Neutrophil (primary cell): ENCODE results near the gene C2CD4C.
"Not testable (repeated sequence)": the region's sequence is repeated elsewhere in the genome, so short reads cannot be mapped to it uniquely, and the experiment has no call there.

Source experiments
- H3K27ac ChIP-seq: fragments of 200-600 bp; sonication (generic); 2 replicates; pipeline ENCODE4 v1.5.1; 2016; ENCODE audit warnings: mild to moderate bottlenecking, moderate library complexity
- H3K27me3 ChIP-seq: fragments of 200-600 bp; sonication (generic); 2 replicates; pipeline ENCODE4 v1.6.0; 2016; ENCODE audit warnings: mild to moderate bottlenecking
- H3K36me3 ChIP-seq: fragments of 200-600 bp; sonication (generic); 2 replicates; pipeline ENCODE4 v1.5.1; 2017
- H3K4me1 ChIP-seq, 2 experiments: fragments of 200-600 bp in 1 of 2; sonication (generic) in 1 of 2; 1 replicate in 1 of 2; 2 replicates in 1 of 2; pipeline versions ENCODE4 v1.5.1 to v1.6.1; 2013 to 2016; ENCODE audit warnings: low read depth in 1 of 2, low read length in 1 of 2, mild to moderate bottlenecking in 1 of 2, moderate library complexity in 1 of 2; ENCODE audit not compliant: control insufficient read depth in 1 of 2, insufficient read depth in 1 of 2
- H3K4me3 ChIP-seq, 2 experiments: fragments of 200-600 bp in 1 of 2; sonication (generic) in 1 of 2; 1 replicate in 1 of 2; 2 replicates in 1 of 2; pipeline ENCODE4 v1.5.1; 2013 to 2016; ENCODE audit warnings: low read depth in 1 of 2, low read length in 1 of 2, mild to moderate bottlenecking in 1 of 2, moderate library complexity in 1 of 2
- H3K9me3 ChIP-seq: fragments of 200-600 bp; sonication (generic); 2 replicates; pipeline ENCODE4 v1.5.1; 2016
- TF ChIP-seq, protein P1 (sequence below): fragments of 200-600 bp; sonication (generic); IDR thresholded peaks from 2 replicates; pipeline ENCODE4 v1.5.1; 2016; ENCODE audit warnings: antibody characterized with exemption

C2CD4C gene

GRCh38 chr19:412356-413355, 3.7 kb upstream of the C2CD4C start:
- no peak overlapping the region for H3K27ac ChIP-seq
- peaks cover 54% of the 10 kb centered on the region for H3K27me3 ChIP-seq
- no peaks in the 10 kb centered on the region for H3K4me1 ChIP-seq
- TF ChIP-seq, protein P1, sequence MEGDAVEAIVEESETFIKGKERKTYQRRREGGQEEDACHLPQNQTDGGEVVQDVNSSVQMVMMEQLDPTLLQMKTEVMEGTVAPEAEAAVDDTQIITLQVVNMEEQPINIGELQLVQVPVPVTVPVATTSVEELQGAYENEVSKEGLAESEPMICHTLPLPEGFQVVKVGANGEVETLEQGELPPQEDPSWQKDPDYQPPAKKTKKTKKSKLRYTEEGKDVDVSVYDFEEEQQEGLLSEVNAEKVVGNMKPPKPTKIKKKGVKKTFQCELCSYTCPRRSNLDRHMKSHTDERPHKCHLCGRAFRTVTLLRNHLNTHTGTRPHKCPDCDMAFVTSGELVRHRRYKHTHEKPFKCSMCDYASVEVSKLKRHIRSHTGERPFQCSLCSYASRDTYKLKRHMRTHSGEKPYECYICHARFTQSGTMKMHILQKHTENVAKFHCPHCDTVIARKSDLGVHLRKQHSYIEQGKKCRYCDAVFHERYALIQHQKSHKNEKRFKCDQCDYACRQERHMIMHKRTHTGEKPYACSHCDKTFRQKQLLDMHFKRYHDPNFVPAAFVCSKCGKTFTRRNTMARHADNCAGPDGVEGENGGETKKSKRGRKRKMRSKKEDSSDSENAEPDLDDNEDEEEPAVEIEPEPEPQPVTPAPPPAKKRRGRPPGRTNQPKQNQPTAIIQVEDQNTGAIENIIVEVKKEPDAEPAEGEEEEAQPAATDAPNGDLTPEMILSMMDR = no peak
- H3K4me3 ChIP-seq = no peak overlapping the region
- H3K36me3 ChIP-seq = no peaks in the 10 kb centered on the region
- H3K9me3 ChIP-seq = no peaks in the 10 kb centered on the region

GRCh38 chr19:411723-412355, 2.9 kb upstream of the C2CD4C start:
- Histone ChIP-seq H3K4me1 (no peaks in the 10 kb centered on the region), H3K4me3 (no peak overlapping the region), H3K36me3 (no peaks in the 10 kb centered on the region), H3K27ac (no peak overlapping the region), H3K9me3 (no peaks in the 10 kb centered on the region), H3K27me3 (peaks cover 58% of the 10 kb centered on the region)
- TF ChIP-seq, protein P1 = no peak

- not testable (repeated sequence) for H3K9me3 ChIP-seq, H3K4me1 ChIP-seq, H3K36me3 ChIP-seq, H3K27ac ChIP-seq, H3K4me3 ChIP-seq
- peaks cover 64% of the 10 kb centered on the region for H3K27me3 ChIP-seq
Observed at GRCh38 chr19:411121-411722, 2.3 kb upstream of the C2CD4C start.

DNA sequence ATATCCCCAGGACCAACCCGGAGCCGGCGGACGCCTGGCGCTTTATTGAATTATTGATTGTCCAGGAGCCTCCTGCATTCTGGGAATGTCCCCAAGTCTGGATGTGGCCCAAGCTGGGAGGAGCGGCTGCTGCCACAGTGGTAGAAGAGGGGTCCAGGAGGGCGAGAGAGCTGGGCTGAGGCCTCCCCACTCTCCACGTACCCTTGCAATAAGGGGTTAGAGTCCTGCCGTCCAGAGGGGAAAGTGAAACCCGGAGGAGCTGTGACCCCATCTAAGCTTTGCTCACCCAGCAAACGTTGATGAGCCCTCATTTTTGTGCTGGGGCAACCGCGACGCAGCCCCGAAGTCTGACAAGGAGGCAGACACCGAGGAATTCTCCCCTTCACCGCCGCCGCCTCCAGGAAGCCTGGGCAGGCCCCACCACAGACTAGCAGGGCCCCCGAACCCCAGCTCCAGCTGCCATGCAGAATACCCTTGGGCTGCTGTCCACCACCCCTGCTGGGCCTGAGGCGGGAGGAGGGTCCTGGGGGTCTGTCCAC, 1.4 kb upstream of the C2CD4C start:
- H3K36me3 ChIP-seq = no peaks in the 10 kb centered on the region
- H3K27me3 ChIP-seq = peaks cover 73% of the 10 kb centered on the region
- TF ChIP-seq, protein P1 = no peak
- no peak overlapping the region for H3K27ac ChIP-seq
- H3K9me3 ChIP-seq = no peaks in the 10 kb centered on the region
- H3K4me1 ChIP-seq = no peaks in the 10 kb centered on the region
- no peak overlapping the region for H3K4me3 ChIP-seq

DNA sequence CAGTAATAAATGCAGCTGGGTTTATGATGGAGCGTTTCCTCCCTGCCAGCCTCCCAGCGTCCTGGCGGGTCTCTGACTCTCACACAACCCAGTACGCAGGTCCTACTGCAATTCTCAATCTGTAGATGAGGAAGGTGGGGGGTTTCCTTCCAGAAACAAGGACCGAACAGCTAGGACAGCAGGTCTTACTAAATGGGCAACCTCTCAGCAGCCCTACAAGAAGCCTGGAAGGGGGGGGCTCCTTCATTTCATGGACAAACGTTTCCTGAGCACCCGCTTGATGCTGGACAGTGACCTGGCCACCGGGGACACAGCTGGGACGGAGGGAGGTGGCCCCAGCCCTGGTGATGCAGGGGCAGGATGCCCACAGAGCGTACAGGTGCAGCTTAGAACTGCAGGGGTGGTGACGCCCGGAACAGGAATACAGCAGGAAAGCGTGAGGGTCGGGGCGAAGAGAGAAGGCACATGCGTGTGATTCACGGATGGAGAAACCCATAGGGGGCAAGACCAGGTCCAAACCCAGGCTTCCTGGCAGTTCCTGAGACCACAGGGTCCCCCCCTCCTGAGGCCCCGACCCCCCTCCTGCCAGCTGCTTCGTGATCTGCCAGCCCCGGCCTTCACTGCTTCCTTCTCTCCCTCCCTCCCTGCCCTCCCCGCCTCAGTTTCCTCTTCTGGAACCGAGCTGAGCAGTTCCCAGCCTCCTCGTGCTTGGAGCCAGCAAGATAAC, 732 bp upstream of the C2CD4C start:
- Histone ChIP-seq H3K36me3 (no peaks in the 10 kb centered on the region), H3K9me3 (no peaks in the 10 kb centered on the region), H3K4me1 (no peaks in the 10 kb centered on the region), H3K4me3 (no peak overlapping the region), H3K27ac (no peak overlapping the region), H3K27me3 (peaks cover 77% of the 10 kb centered on the region)
- TF ChIP-seq, protein P1 = no peak
